Lung (tissue), 12 donors: ENCODE data around the gene C1orf105. TPM values are rescaled to one million over a fixed set of nuclear protein-coding genes. Genes with fewer than 3 reads are reported as not detected.

ENCODE experiments used
- ATAC-seq: fragments of 200-7000 bp; cut with Tn5 transposase; one replicate; pipeline ENCODE4 v1.9.1; 2020; ENCODE audit warnings: moderate number of reproducible peaks; ENCODE audit not compliant: insufficient read depth, low FRiP score
- DNase-seq, 3 donors: peaks; one replicate each; pipeline ENCODE4 v3.0.0-alpha.2; 2013 to 2017
- H3K27ac ChIP-seq, 2 donors: one replicate each; pipeline ENCODE4 v1.5.1; 2013; ENCODE audit warnings: mild to moderate bottlenecking in 2 of 2, moderate library complexity in 2 of 2, control low read depth in 1 of 2, inconsistent platforms in 1 of 2, low read depth in 1 of 2, low read length in 1 of 2
- H3K27me3 ChIP-seq, 3 donors: one replicate each; pipeline ENCODE4 v1.5.1; 2013; ENCODE audit warnings: low read length in 2 of 3; ENCODE audit not compliant: control insufficient read depth in 3 of 3, insufficient read depth in 3 of 3
- H3K36me3 ChIP-seq, 4 donors: one replicate each; pipeline ENCODE4 v1.5.1; 2013; ENCODE audit warnings: low read length in 4 of 4, mild to moderate bottlenecking in 1 of 4, moderate library complexity in 1 of 4; ENCODE audit not compliant: control insufficient read depth in 4 of 4, insufficient read depth in 4 of 4
- H3K4me1 ChIP-seq, 5 donors: one replicate each; pipeline ENCODE4 v1.5.1; 2013; ENCODE audit warnings: low read length in 5 of 5, mild to moderate bottlenecking in 2 of 5, moderate library complexity in 1 of 5; ENCODE audit not compliant: control insufficient read depth in 5 of 5, insufficient read depth in 5 of 5
- H3K4me3 ChIP-seq: one replicate; pipeline ENCODE4 v1.5.1; 2013; ENCODE audit warnings: mild to moderate bottlenecking, control low read depth, moderate library complexity
- H3K9ac ChIP-seq, 2 donors: one replicate each; pipeline ENCODE4 v1.5.1; 2013; ENCODE audit warnings: low read length in 2 of 2, control low read depth in 1 of 2; ENCODE audit not compliant: insufficient read depth in 1 of 2
- H3K9me3 ChIP-seq, 4 donors: one replicate each; pipeline ENCODE4 v1.5.1; 2013; ENCODE audit warnings: low read length in 3 of 4, mild to moderate bottlenecking in 1 of 4, moderate library complexity in 1 of 4; ENCODE audit not compliant: control insufficient read depth in 4 of 4, insufficient read depth in 3 of 4
- WGBS, 2 donors: extraction: QIAGEN DNeasy Blood & Tissue Kit; methylation state at CpG; one replicate each; pipeline ENCODE4 v1.1.7; 2013; 5-methylcytosine and 5-hydroxymethylcytosine counted together
- polyA plus RNA-seq, 2 donors: library from polyadenylated mRNA; stranded (reverse); fragments of 200-250 nt; gene quantifications; one replicate each; pipeline ENCODE4 v1.2.1, GENCODE V29; 2013
- total RNA-seq, 2 donors: library from RNA; depleted of rRNA in 1 of 2; stranded (reverse); fragments of >200 nt in 1 of 2; gene quantifications; one replicate each; pipeline ENCODE4 v1.2.1, GENCODE V29; 2014 to 2021
- TF ChIP-seq, protein P1 (sequence below): IDR thresholded peaks from 2 replicates; pipeline ENCODE4 v1.5.1; 2012; ENCODE audit warnings: mild to moderate bottlenecking; ENCODE audit errors: control extremely low read depth, extremely low read depth
- donor health status: control.
- donor health status: control.
- donor health status: Bipolar disorder and iron deficiency.
- donor health status: healthy.
- donor health status: DM: yes; HTN: yes; CAD: no.

The C1orf105 gene
- total and polyA plus RNA-seq, 4 donors, result not detected

DNA sequence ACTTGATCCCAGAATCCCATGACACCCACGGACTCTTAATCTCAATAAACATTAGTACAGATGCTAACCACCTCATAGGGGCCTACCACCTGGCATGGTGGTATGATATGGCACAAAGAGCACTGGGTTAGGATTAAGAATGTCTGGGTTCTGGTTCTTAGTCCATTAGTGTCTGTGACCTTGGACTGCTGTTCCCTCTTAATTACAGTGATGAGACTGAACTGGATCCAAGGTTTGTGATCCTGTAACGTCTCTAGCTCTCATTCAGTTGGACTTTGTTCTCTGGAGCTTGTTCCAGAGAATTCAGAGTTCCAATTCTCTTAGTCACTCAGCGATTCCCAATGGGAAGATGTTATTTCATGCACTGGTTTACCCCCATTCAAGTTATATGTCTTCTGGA, 47.0 kb downstream of the C1orf105 start:
- WGBS, 2 donors, result 61 to 81% methylated on average over 3 of the region's 3 CpGs
- Histone ChIP-seq H3K27ac (no peak overlapping the region), H3K9ac (no peak overlapping the region), H3K4me3 (no peak overlapping the region), H3K36me3 (no peaks in the 10 kb centered on the region), H3K4me1 (no peaks in the 10 kb centered on the region), H3K9me3 (no peaks in the 10 kb centered on the region), H3K27me3 (no peaks in the 10 kb centered on the region)
- TF ChIP-seq, protein P1, sequence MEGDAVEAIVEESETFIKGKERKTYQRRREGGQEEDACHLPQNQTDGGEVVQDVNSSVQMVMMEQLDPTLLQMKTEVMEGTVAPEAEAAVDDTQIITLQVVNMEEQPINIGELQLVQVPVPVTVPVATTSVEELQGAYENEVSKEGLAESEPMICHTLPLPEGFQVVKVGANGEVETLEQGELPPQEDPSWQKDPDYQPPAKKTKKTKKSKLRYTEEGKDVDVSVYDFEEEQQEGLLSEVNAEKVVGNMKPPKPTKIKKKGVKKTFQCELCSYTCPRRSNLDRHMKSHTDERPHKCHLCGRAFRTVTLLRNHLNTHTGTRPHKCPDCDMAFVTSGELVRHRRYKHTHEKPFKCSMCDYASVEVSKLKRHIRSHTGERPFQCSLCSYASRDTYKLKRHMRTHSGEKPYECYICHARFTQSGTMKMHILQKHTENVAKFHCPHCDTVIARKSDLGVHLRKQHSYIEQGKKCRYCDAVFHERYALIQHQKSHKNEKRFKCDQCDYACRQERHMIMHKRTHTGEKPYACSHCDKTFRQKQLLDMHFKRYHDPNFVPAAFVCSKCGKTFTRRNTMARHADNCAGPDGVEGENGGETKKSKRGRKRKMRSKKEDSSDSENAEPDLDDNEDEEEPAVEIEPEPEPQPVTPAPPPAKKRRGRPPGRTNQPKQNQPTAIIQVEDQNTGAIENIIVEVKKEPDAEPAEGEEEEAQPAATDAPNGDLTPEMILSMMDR, result no peak
- ATAC-seq (no peak), DNase-seq (no peak)

- Histone ChIP-seq H3K36me3 (no peaks in the 10 kb centered on the region), H3K27ac (no peak overlapping the region), H3K27me3 (no peaks in the 10 kb centered on the region), H3K4me3 (no peak overlapping the region), H3K9ac (no peak overlapping the region), H3K4me1 (no peaks in the 10 kb centered on the region), H3K9me3 (no peaks in the 10 kb centered on the region)
- TF ChIP-seq, protein P1, result no peak
- whole genome bisulfite sequencing, 2 donors, result 90 to 92% methylated on average over 5 of the region's 5 CpGs
- ATAC-seq (no peak), DNase-seq (no peak)
Measured at GRCh38 chr1:172468296-172468695, 47.8 kb downstream of the C1orf105 start.

DNA sequence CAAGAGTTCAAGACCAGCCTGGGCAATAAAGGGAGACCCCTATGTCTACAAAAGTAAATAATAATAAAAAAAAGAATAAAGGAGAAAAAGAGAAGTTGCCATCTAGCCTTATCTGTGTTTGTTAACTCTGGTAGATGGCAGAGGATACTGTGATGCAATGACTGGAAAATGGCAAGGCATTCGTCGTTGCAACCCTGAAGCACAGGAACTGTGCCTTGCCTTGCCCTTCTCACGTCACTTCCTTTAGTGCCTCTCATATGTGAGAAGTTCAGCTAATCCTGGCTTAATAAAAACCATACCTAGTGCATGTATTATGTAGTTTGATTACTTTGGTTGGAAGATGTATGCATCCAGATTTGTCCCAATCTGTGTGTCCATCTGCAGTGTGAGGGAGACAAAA, 49.2 kb downstream of the C1orf105 start:
- WGBS, 2 donors, result 25 to 57% methylated on average over 3 of the region's 3 CpGs
- TF ChIP-seq, protein P1, result no peak

DNA sequence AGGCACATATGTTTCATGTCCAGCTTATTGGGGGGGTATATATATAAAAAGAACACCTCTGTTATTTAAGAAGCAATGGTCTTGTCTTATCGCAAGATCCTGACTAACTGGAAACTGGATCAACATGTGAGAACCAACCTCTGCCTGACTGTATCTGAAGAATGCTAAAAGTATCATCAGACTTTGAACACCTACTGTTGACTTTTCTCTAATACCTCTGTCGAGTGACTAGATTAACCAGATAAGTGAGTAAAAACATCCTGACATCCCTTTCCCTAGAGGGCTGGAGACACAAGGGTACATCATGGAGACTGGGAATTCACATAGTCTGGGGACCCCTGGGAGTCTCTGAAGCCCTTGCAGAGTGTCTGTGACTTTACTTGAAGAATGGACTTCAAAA, 49.7 kb downstream of the C1orf105 start:
- no peak overlapping the region for H3K9ac ChIP-seq
- no peak overlapping the region for H3K4me3 ChIP-seq
- H3K36me3 ChIP-seq, result no peaks in the 10 kb centered on the region
- 67 to 81% methylated on average over 2 of the region's 2 CpGs for WGBS, 2 donors
- ATAC-seq (no peak), DNase-seq (no peak)
- TF ChIP-seq, protein P1, result no peak
- H3K9me3 ChIP-seq, result no peaks in the 10 kb centered on the region
- no peak overlapping the region for H3K27ac ChIP-seq
- no peaks in the 10 kb centered on the region for H3K27me3 ChIP-seq
- no peaks in the 10 kb centered on the region for H3K4me1 ChIP-seq

More for the DNA sequence above, 49.2 kb downstream of the C1orf105 start:
- DNase-seq (no peak), ATAC-seq (no peak)
- Histone ChIP-seq H3K4me3 (no peak overlapping the region), H3K9me3 (no peaks in the 10 kb centered on the region), H3K27me3 (no peaks in the 10 kb centered on the region), H3K9ac (no peak overlapping the region), H3K36me3 (no peaks in the 10 kb centered on the region), H3K27ac (no peak overlapping the region), H3K4me1 (no peaks in the 10 kb centered on the region)
